Immature natural killer cell (primary cell): Measurements from ENCODE around the gene TOR4A. TPM values are rescaled to one million over a fixed set of nuclear protein-coding genes. Genes with fewer than 3 reads are reported as not detected.

ENCODE experiments used
- DNase-seq, 3 donors: peaks; one replicate each; pipeline ENCODE4 v3.0.0; 2022; ENCODE audit warnings: mixed read lengths in 1 of 3
- H3K27ac Mint-ChIP-seq, 6 donors: one replicate each; pipeline ENCODE4 v1.8.0; 2020; ENCODE audit warnings: mixed read lengths in 6 of 6, mild to moderate bottlenecking in 5 of 6, inconsistent platforms in 4 of 6, moderate library complexity in 3 of 6
- H3K27me3 Mint-ChIP-seq, 3 donors: one replicate each; pipeline ENCODE4 v1.8.0; 2020 to 2021; ENCODE audit warnings: low read depth in 3 of 3, mild to moderate bottlenecking in 3 of 3, mixed read lengths in 3 of 3, moderate library complexity in 3 of 3, inconsistent platforms in 1 of 3
- H3K36me3 Mint-ChIP-seq, 3 donors: one replicate each; pipeline ENCODE4 v1.8.0; 2020; ENCODE audit warnings: mixed read lengths in 3 of 3, inconsistent platforms in 2 of 3, mild to moderate bottlenecking in 2 of 3
- H3K4me1 Mint-ChIP-seq, 2 donors: one replicate each; pipeline ENCODE4 v1.8.0; 2020; ENCODE audit warnings: inconsistent platforms in 2 of 2, mild to moderate bottlenecking in 2 of 2, mixed read lengths in 2 of 2, moderate library complexity in 1 of 2
- H3K4me3 Mint-ChIP-seq, 5 donors: one replicate each; pipeline ENCODE4 v1.8.0; 2020; ENCODE audit warnings: mild to moderate bottlenecking in 5 of 5, mixed read lengths in 5 of 5, inconsistent platforms in 3 of 5, moderate library complexity in 3 of 5
- H3K9me3 Mint-ChIP-seq, 6 donors: one replicate each; pipeline ENCODE4 v1.8.0; 2020; ENCODE audit warnings: mild to moderate bottlenecking in 6 of 6, mixed read lengths in 6 of 6, inconsistent platforms in 4 of 6, moderate library complexity in 3 of 6
- polyA plus RNA-seq, 3 donors: library from polyadenylated mRNA; unstranded; fragments of 300-500 nt; fragmentation: Illumina TruSeq; gene quantifications; one replicate each; pipeline ENCODE4 v1.2.3, GENCODE V29; 2021

TOR4A gene
- polyA plus RNA-seq, 3 donors from 2014 or later, result 4.9 to 13.9 (median 7.2) TPM

- Mint-ChIP-seq H3K4me1 (peaks cover 12 to 21% of the 10 kb centered on the region in 2 donors), H3K4me3 (peak overlapping the region; percentile 68 to 94 (median 89)), H3K27ac (peak overlapping the region in 5 of 6 donors; percentile 80 to 88 (median 81)), H3K36me3 (peaks cover 0 to 5% (median 0%) of the 10 kb centered on the region in 3 donors), H3K9me3 (no peaks in the 10 kb centered on the region), H3K27me3 (peaks cover 0 to 4% (median 2%) of the 10 kb centered on the region in 3 donors)
- no peak for DNase-seq
These were observed 825 bp upstream of the TOR4A start for GRCh38 chr9:137276473-137277328.

- no peaks in the 10 kb centered on the region for H3K9me3 Mint-ChIP-seq
- H3K4me3 Mint-ChIP-seq, result peak overlapping the region; percentile 89 to 94 (median 92)
- H3K27me3 Mint-ChIP-seq, result peaks cover 0 to 4% (median 2%) of the 10 kb centered on the region in 3 donors
- no peak for DNase-seq
- H3K36me3 Mint-ChIP-seq, result peaks cover 4 to 9% (median 5%) of the 10 kb centered on the region in 3 donors
- H3K27ac Mint-ChIP-seq, result peak overlapping the region; percentile 40 to 88 (median 82)
- peaks cover 18 to 23% of the 10 kb centered on the region in 2 donors for H3K4me1 Mint-ChIP-seq
These were observed 655 bp downstream of the TOR4A start for GRCh38 chr9:137278061-137278701.

GRCh38 chr9:137278721-137279711 is 1.5 kb downstream of the TOR4A start:
- Mint-ChIP-seq H3K4me3 (peak overlapping the region in 1 of 5 donors; percentile 29), H3K27me3 (peaks cover 0 to 4% (median 2%) of the 10 kb centered on the region in 3 donors), H3K9me3 (no peaks in the 10 kb centered on the region), H3K4me1 (peaks cover 11 to 23% of the 10 kb centered on the region in 2 donors), H3K36me3 (peaks cover 4 to 5% (median 4%) of the 10 kb centered on the region in 3 donors), H3K27ac (no peak overlapping the region)
- no peak for DNase-seq

GRCh38 chr9:137279741-137280473 is 2.4 kb downstream of the TOR4A start:
- Mint-ChIP-seq H3K9me3 (no peaks in the 10 kb centered on the region), H3K36me3 (peaks cover 4 to 5% (median 4%) of the 10 kb centered on the region in 3 donors), H3K4me3 (peak overlapping the region; percentile 32 to 62 (median 36)), H3K27me3 (peaks cover 0 to 4% (median 2%) of the 10 kb centered on the region in 3 donors), H3K27ac (peak overlapping the region in 1 of 6 donors; percentile 24), H3K4me1 (peaks cover 11 to 20% of the 10 kb centered on the region in 2 donors)
- DNase-seq, result no peak

- H3K27me3 Mint-ChIP-seq, result peaks cover 0 to 4% (median 2%) of the 10 kb centered on the region in 3 donors
- H3K4me3 Mint-ChIP-seq, result peak overlapping the region in 3 of 5 donors; percentile 48 to 62 (median 49)
- DNase-seq, result peak; percentile 45 to 53 (median 50)
- H3K9me3 Mint-ChIP-seq, result no peaks in the 10 kb centered on the region
- peak overlapping the region in 1 of 6 donors; percentile 24 for H3K27ac Mint-ChIP-seq
- H3K36me3 Mint-ChIP-seq, result peaks cover 4 to 5% (median 4%) of the 10 kb centered on the region in 3 donors
- H3K4me1 Mint-ChIP-seq, result peaks cover 11 to 16% of the 10 kb centered on the region in 2 donors
These were observed 3.2 kb downstream of the TOR4A start for GRCh38 chr9:137280474-137281344.

GRCh38 chr9:137281345-137282116 is 4.0 kb downstream of the TOR4A start:
- Mint-ChIP-seq H3K27ac (peak overlapping the region in 4 of 6 donors; percentile 22 to 66 (median 58)), H3K9me3 (no peaks in the 10 kb centered on the region), H3K27me3 (peaks cover 0 to 4% (median 2%) of the 10 kb centered on the region in 3 donors), H3K4me1 (peaks cover 11 to 16% of the 10 kb centered on the region in 2 donors), H3K36me3 (peaks cover 4 to 5% (median 4%) of the 10 kb centered on the region in 3 donors), H3K4me3 (peak overlapping the region in 3 of 5 donors; percentile 17 to 44 (median 23))
- no peak for DNase-seq

GRCh38 chr9:137286975-137287383 is 9.5 kb downstream of the TOR4A start:
- Mint-ChIP-seq H3K27ac (peak overlapping the region in 1 of 6 donors; percentile 55), H3K36me3 (peaks cover 4 to 5% (median 4%) of the 10 kb centered on the region in 3 donors), H3K4me3 (no peak overlapping the region), H3K27me3 (peaks cover 0 to 2% (median 0%) of the 10 kb centered on the region in 3 donors), H3K4me1 (peaks cover 5 to 6% of the 10 kb centered on the region in 2 donors), H3K9me3 (no peaks in the 10 kb centered on the region)
- DNase-seq, result no peak

- no peak overlapping the region for H3K27ac Mint-ChIP-seq
These were observed 15.6 kb downstream of the TOR4A start for GRCh38 chr9:137293094-137293481.

GRCh38 chr9:137293482-137294090 is 16.1 kb downstream of the TOR4A start:
- no peaks in the 10 kb centered on the region for H3K36me3 Mint-ChIP-seq
- peak overlapping the region in 2 of 5 donors; percentile 36 to 55 for H3K4me3 Mint-ChIP-seq
- no peak for DNase-seq

More at GRCh38 chr9:137293094-137293481, 15.6 kb downstream of the TOR4A start:
- Mint-ChIP-seq H3K36me3 (no peaks in the 10 kb centered on the region), H3K9me3 (no peaks in the 10 kb centered on the region), H3K4me1 (peaks cover 7 to 14% of the 10 kb centered on the region in 2 donors), H3K27me3 (peaks cover 12 to 13% (median 13%) of the 10 kb centered on the region in 3 donors), H3K4me3 (no peak overlapping the region)
- DNase-seq, result no peak

GRCh38 chr9:137294091-137294680 is 16.7 kb downstream of the TOR4A start:
- no peaks in the 10 kb centered on the region for H3K9me3 Mint-ChIP-seq
- no peak overlapping the region for H3K27ac Mint-ChIP-seq
- H3K27me3 Mint-ChIP-seq, result peaks cover 12 to 16% (median 13%) of the 10 kb centered on the region in 3 donors
- peaks cover 7 to 14% of the 10 kb centered on the region in 2 donors for H3K4me1 Mint-ChIP-seq
- H3K36me3 Mint-ChIP-seq, result no peaks in the 10 kb centered on the region
- peak overlapping the region; percentile 50 to 59 (median 55) for H3K4me3 Mint-ChIP-seq
- DNase-seq, result no peak

More at GRCh38 chr9:137293482-137294090, 16.1 kb downstream of the TOR4A start:
- Mint-ChIP-seq H3K9me3 (no peaks in the 10 kb centered on the region), H3K4me1 (peaks cover 7 to 14% of the 10 kb centered on the region in 2 donors), H3K27ac (no peak overlapping the region), H3K27me3 (peaks cover 12 to 13% (median 13%) of the 10 kb centered on the region in 3 donors)
